ENCODE results near the gene DUSP9.
"Not testable (repeated sequence)": the region's sequence is repeated elsewhere in the genome, so short reads cannot be mapped to it uniquely, and the experiment has no call there.

DUSP9 gene

GRCh38 chrX:153693216-153694086, 46.4 kb downstream of the DUSP9 start:
- no peak for FAIRE-seq
- TF ChIP-seq POLR2AphosphoS5 (IDR thresholded peaks at IDR 0.05; ENCODE audit: low read depth, low read length) (no peak), POLR2A (IDR thresholded peaks at IDR 0.05; ENCODE audit: low read depth, low read length) (no peak), TAF1 (IDR thresholded peaks at IDR 0.05; ENCODE audit: borderline replicate concordance, low read depth, low read length) (no peak)
- no peak for DNase-seq (ENCODE audit: insufficient read length)

- not testable (repeated sequence) for FAIRE-seq; DNase-seq (ENCODE audit: insufficient read length)
These were observed 47.3 kb downstream of the DUSP9 start for GRCh38 chrX:153694256-153694655.

GRCh38 chrX:153694687-153695270, 47.8 kb downstream of the DUSP9 start:
- FAIRE-seq (no peak), DNase-seq (ENCODE audit: insufficient read length) (no peak)

GRCh38 chrX:153696100-153696499, 49.1 kb downstream of the DUSP9 start:
- DNase-seq (ENCODE audit: insufficient read length) (no peak), FAIRE-seq (no peak)
- TF ChIP-seq POLR2A (IDR thresholded peaks at IDR 0.05; ENCODE audit: low read depth, low read length) = no peak
- no peak for TF ChIP-seq TAF1 (IDR thresholded peaks at IDR 0.05; ENCODE audit: borderline replicate concordance, low read depth, low read length)
- TF ChIP-seq POLR2AphosphoS5 (IDR thresholded peaks at IDR 0.05; ENCODE audit: low read depth, low read length) = no peak

More at GRCh38 chrX:153694687-153695270, 47.8 kb downstream of the DUSP9 start:
- TF ChIP-seq POLR2A (IDR thresholded peaks at IDR 0.05; ENCODE audit: low read depth, low read length) = no peak
- no peak for TF ChIP-seq TAF1 (IDR thresholded peaks at IDR 0.05; ENCODE audit: borderline replicate concordance, low read depth, low read length)
- TF ChIP-seq POLR2AphosphoS5 (IDR thresholded peaks at IDR 0.05; ENCODE audit: low read depth, low read length) = no peak

GRCh38 chrX:153696538-153696937, 49.5 kb downstream of the DUSP9 start:
- not testable (repeated sequence) for DNase-seq (ENCODE audit: insufficient read length); FAIRE-seq

DNA sequence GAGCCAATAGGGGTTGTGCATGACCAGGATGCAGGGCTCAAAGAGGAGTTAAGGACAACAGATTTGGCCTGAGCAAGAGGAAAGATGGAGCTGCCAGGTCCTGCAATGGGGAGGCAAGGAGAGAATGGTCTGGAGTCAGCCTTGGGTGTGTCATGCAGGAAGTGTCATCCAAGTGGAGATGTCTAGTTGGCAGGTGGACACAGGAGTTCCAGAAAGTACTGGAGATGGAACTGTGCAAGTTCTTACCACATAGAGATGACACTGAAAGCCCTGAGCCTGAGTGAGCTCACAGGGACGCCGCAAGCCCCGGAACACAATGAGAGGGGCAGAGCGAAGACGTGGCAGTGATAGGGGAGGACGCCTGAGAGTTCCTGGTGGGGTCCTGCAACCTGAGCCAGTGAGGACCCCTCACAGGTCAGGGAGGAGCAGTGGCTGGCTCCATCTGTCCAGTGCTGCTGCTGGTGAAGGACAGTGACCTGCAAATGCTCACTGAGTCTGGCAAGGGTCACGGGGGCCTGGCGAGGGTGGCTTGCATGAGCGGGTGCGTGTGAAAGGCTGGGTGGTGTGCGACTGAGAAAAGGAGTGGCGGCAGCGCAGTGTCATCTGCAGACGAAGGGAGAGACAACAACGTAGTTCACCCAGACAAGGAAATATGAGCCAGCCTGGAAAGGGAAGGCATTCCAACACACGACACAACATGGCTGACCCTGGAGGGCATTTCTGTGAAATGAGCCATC, 50.2 kb downstream of the DUSP9 start:
- not testable (repeated sequence) for DNase-seq (ENCODE audit: insufficient read length); FAIRE-seq

GRCh38 chrX:153697924-153698865, 51.2 kb downstream of the DUSP9 start:
- FAIRE-seq (no peak), DNase-seq (ENCODE audit: insufficient read length) (no peak)
- no peak for TF ChIP-seq POLR2A (IDR thresholded peaks at IDR 0.05; ENCODE audit: low read depth, low read length)

- not testable (repeated sequence) for FAIRE-seq; DNase-seq (ENCODE audit: insufficient read length)
These were observed 52.3 kb downstream of the DUSP9 start for GRCh38 chrX:153699210-153699783.

- DNase-seq (ENCODE audit: insufficient read length); FAIRE-seq: not testable (repeated sequence)
These were observed 52.9 kb downstream of the DUSP9 start for GRCh38 chrX:153699784-153700371.

DNA sequence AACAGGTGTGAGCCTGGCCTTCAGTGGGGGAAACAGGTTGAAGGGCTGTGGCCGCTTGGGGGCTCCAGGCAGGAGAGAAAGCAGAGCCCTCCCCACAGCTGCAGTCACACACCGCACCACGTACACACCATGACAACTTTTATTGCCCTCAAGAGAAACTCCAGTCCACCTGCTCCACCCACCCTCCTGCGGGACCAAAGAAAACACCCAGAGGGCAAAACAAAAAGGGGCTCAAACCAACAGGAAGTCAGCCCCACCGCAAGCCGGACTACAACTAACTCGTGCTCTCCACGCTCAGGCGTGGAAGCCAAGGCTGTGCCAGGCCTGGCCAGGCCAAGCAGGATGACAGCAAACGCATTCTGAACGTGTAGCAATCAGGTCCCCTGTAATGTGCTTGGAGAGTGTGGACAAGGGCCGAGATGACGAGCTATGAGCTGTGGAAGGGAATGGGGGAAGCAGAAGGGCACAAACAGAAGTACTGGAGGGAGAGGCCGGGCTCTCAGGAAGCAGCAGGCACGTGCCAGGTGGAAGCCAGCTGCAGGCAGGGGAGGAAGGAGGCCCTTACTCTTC, 53.5 kb downstream of the DUSP9 start:
- DNase-seq (ENCODE audit: insufficient read length) (no peak), FAIRE-seq (no peak)
- no peak for TF ChIP-seq TAF1 (IDR thresholded peaks at IDR 0.05; ENCODE audit: borderline replicate concordance, low read depth, low read length)
- no peak for TF ChIP-seq POLR2AphosphoS5 (IDR thresholded peaks at IDR 0.05; ENCODE audit: low read depth, low read length)
- no peak for TF ChIP-seq POLR2A (IDR thresholded peaks at IDR 0.05; ENCODE audit: low read depth, low read length)

Data from GM12892 (cell line).